Measurements from ENCODE around the gene NUDCD3.

DNA sequence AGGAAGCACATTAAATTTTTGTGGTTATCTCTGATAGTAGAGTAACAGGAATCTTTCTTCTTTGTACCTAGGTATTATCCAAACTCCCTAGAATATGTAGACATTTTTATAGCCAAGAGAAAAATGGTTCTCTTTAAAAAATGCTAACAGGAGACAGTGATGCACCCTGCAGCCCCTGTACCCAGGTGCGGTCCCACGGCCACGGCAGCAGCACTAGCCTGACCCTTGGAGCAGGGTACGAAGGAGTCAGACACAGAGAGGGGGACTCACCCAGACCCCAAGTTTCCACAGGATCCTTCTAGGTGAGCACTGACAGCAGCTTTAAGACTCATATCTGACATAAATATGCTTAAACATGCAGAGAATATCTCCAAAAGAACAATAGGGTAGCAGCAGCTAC, 60.4 kb downstream of the NUDCD3 start:
- TF ChIP-seq POLR2AphosphoS5 (IDR thresholded peaks at IDR 0.05; ENCODE audit: low read depth) (no peak), EZH2 (IDR thresholded peaks at IDR 0.05; ENCODE audit: low read depth, unreplicated experiment) (no peak), ZNF331 (CRISPR knock-in tag; IDR thresholded peaks at IDR 0.05; ENCODE audit: low read depth) (no peak), EZH2phosphoT487 (IDR thresholded peaks at IDR 0.05; ENCODE audit: unreplicated experiment) (no peak), JUNB (IDR thresholded peaks at IDR 0.05; ENCODE audit: unreplicated experiment) (no peak)
- TF ChIP-seq, protein P1, sequence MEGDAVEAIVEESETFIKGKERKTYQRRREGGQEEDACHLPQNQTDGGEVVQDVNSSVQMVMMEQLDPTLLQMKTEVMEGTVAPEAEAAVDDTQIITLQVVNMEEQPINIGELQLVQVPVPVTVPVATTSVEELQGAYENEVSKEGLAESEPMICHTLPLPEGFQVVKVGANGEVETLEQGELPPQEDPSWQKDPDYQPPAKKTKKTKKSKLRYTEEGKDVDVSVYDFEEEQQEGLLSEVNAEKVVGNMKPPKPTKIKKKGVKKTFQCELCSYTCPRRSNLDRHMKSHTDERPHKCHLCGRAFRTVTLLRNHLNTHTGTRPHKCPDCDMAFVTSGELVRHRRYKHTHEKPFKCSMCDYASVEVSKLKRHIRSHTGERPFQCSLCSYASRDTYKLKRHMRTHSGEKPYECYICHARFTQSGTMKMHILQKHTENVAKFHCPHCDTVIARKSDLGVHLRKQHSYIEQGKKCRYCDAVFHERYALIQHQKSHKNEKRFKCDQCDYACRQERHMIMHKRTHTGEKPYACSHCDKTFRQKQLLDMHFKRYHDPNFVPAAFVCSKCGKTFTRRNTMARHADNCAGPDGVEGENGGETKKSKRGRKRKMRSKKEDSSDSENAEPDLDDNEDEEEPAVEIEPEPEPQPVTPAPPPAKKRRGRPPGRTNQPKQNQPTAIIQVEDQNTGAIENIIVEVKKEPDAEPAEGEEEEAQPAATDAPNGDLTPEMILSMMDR (conservative IDR thresholded peaks at IDR 0.05; ENCODE audit: low read depth in 2 of 2) = no peak
- TF ChIP-seq, protein P2, sequence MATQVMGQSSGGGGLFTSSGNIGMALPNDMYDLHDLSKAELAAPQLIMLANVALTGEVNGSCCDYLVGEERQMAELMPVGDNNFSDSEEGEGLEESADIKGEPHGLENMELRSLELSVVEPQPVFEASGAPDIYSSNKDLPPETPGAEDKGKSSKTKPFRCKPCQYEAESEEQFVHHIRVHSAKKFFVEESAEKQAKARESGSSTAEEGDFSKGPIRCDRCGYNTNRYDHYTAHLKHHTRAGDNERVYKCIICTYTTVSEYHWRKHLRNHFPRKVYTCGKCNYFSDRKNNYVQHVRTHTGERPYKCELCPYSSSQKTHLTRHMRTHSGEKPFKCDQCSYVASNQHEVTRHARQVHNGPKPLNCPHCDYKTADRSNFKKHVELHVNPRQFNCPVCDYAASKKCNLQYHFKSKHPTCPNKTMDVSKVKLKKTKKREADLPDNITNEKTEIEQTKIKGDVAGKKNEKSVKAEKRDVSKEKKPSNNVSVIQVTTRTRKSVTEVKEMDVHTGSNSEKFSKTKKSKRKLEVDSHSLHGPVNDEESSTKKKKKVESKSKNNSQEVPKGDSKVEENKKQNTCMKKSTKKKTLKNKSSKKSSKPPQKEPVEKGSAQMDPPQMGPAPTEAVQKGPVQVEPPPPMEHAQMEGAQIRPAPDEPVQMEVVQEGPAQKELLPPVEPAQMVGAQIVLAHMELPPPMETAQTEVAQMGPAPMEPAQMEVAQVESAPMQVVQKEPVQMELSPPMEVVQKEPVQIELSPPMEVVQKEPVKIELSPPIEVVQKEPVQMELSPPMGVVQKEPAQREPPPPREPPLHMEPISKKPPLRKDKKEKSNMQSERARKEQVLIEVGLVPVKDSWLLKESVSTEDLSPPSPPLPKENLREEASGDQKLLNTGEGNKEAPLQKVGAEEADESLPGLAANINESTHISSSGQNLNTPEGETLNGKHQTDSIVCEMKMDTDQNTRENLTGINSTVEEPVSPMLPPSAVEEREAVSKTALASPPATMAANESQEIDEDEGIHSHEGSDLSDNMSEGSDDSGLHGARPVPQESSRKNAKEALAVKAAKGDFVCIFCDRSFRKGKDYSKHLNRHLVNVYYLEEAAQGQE (IDR thresholded peaks at IDR 0.05; ENCODE audit: unreplicated experiment) = no peak
